GM19463 (cell line): ENCODE results near the gene EEFSEC.
A peak's percentile ranks its signal among the peaks of the same experiment; 100 is the strongest.
"Not testable (repeated sequence)": the region's sequence is repeated elsewhere in the genome, so short reads cannot be mapped to it uniquely, and the experiment has no call there.

Experiments used
- ATAC-seq: cut with Tn5 transposase; IDR thresholded peaks from one replicate; pipeline ENCODE4 v1.9.1; 2021; ENCODE audit warnings: mild to moderate bottlenecking, moderate library complexity; ENCODE audit not compliant: unreplicated experiment

EEFSEC gene

DNA sequence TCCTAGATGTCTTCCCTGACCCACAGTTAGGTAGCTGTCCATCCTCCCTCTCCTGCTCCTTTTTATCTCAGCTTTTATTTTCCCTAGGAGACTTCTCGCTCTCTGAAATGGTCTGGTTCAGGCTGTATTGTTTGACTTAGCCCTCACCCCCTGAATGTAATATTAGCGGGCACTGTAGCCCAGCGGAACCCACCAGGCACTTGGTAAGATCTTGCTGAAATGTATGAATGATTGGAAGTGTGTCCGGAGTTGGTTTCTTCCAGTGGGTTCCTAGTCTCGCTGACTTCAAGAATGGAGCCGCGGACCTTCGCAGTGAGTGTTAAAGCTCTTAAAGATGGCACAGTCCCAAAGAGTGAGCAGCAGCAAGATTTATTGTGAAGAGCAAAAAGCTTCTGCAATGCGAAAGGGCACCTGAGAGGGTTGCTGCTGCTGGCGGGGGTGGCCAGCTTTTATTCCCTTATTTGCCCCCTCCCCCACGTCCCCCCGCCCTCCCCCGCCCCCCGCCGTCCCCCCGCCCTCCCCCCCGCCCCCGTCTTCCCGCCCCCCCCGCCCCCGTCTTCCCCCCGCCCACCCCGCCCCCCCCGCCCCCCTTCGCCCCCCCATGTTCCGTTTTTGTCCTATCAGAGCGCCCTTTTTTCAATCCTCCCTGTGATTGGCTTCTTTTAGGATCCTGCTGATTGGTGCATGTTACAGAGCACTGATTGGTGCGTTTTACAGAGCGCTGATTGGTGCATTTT, 694 bp upstream of the EEFSEC start:
- peak; percentile 29 for ATAC-seq

- not testable (repeated sequence) for ATAC-seq
These were observed 1.1 kb downstream of the EEFSEC start for GRCh38 chr3:128154354-128154753.

- no peak for ATAC-seq
These were observed 2.5 kb downstream of the EEFSEC start for GRCh38 chr3:128155616-128156360.

DNA sequence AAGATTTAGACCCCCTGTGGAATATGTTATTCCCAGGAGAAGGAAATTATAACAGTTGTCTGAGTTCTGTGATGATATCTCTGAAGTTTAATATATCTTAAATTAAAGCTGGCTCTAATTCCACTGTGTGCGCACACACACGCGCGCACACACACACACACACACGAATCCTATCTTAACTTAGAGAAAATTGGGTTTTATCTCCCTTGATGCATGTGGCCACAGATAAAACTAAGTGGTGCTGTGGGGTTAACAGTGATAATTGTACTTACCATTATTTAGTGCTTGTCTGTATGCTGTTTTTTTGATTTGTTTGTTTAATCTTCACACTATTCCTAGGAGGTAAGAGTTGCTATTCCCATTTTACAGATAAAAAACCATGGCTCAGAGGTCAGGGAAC, 7.4 kb downstream of the EEFSEC start:
- ATAC-seq: no peak

DNA sequence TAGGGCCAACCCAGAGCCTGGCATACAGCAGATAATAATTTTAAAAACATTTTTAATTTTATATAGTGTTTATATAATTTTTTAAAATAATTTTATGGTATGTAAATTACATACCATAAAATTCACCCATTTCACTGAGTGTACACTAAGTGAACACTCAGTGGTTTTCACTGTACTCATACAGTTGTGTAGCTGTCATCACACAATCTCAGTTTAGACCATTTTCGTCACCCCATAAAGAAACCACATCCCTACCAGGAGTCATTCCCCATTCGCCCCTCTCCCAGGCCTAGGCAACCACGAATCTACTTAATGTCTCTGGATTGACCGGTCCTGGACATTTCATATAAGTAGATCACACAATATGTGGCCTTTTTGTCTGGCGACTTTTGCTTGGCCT, 10.2 kb downstream of the EEFSEC start:
- ATAC-seq: no peak

DNA sequence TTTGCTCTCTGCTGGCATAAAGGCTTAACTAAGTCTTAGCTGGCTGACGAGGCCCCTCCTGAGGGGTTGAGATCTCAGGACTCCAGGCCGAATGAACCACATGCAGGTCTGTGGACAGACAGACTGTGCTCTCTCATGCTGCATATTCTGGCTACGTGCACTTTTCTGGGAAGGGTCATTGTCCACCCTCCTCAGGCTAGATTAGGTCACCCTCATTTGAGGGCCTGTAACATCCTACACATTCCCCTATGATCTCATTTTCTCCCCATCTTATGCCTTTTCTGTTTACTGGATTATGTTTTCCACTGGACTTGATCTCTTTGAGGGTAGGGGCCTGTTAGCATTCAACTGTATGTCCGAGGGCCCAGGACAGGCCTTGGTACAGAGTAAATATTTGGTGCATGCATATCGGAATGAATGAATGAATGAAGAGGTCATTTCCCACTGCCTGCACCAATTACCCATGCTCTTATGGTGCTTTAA, 13.7 kb downstream of the EEFSEC start:
- no peak for ATAC-seq

GRCh38 chr3:128167646-128167972, 14.3 kb downstream of the EEFSEC start:
- ATAC-seq: no peak

DNA sequence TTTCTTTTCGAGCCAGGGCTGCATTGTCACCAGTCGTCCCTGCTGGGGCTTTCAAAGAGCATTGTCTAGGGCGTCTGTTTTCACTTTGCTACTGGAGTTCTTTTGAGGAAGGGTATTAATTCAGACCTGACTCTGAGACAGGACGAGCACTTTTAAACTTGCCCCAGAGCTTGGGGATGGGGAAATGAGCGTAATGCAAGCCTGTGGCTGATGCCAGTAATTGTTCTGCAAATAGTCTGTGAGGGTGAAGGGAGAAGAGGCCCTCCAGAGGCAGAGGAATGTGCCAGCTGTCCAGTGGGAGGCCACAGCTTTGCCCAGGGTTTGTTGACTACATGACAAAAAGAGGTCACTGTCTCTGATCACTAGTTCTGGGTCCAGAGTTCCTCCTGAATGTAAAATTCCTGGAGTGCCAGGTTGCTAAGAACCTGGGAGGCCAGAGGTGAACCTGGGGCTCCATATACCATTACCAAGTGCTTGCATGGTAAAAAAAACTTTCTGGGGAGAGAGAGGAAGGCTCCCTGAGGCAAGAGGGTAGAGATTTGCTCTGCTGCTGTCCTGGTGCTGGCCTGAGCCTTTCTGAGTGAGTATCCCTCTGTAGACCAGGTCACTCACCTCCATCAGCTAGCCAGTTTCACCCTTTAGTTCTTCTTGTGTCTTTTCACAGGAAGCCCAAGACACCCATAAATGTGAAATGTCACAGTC, 14.8 kb downstream of the EEFSEC start:
- ATAC-seq: no peak

GRCh38 chr3:128168836-128169235, 15.6 kb downstream of the EEFSEC start:
- no peak for ATAC-seq

GRCh38 chr3:128170866-128171516, 17.7 kb downstream of the EEFSEC start:
- no peak for ATAC-seq

DNA sequence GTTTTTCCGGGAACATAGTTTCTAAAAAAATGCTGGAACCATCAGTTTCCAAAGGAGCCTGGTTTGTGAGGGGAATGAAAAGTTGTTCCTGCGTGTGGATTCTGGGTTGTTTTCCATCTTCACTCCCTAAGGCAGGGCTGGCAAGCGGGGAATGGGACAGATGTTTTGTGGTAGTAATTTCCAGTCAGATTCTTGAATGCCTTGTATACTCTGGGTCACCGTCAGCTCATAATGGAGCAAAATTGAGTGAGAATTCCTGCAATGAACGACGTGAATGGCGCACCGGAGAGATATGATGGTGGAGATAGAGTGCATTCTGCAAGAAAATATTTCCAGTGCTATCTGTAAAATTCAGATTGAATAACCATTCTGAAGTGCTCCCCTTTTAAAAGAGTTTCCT, 19.9 kb downstream of the EEFSEC start:
- no peak for ATAC-seq

DNA sequence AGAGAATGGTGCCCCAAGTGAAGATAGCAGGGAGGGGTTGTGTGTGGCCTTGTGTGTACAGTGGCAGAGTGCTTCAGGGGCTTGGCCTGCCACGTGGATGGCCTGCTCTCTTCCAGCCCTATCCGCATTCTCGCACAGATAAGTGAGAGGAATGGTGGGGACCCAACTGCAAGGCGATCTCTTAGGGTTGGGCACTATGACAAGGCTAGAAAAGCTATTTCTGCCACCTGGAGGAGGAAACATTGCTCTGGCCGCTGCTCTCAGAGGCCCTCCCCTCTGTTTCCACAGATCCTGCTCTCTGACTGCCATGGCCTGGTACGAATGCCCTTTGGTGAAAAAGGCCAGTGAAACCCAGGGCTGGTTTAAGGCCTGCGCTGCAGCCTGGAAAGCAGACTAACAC, 20.6 kb downstream of the EEFSEC start:
- no peak for ATAC-seq

- ATAC-seq: no peak
These were observed 21.7 kb downstream of the EEFSEC start for GRCh38 chr3:128174675-128175590.

DNA sequence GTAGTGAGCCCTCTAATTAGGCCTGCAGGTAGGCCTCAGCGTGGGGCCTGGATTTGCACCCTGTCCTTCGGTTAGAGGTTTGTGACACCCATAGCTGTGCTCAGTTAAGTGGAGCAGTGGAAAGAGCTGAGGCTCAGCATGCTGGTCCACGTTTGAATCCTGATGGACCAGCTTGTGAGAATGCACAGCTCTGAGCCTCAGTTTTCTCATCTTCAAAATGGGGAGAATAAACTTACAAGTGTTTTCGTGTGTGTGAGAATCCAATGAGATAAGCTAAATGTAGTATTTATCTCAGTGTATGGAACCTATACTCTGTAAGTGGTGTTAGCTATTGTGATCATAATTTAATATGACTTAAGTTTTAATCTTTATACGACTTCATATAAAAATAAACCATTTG, 22.5 kb downstream of the EEFSEC start:
- ATAC-seq: no peak

GRCh38 chr3:128176276-128176833, 23.1 kb downstream of the EEFSEC start:
- ATAC-seq: no peak

DNA sequence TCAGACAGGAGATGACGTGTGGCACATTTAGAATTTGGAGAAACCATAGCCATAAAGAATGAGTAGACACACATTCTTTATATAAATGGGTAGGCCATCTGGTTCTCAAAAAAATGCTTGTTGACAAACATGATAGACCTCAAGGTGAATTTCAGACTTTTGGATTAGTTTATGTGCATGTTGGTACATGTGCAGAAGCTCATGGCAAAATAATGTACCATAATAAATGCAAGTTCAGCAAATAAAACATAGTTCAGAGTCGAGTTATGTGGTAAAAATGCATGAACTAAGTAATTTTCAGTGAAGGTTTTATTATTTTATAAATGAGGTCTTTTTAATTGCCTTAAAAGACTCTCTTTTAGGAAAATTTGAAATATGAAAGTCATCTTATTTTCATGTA, 24.6 kb downstream of the EEFSEC start:
- ATAC-seq: no peak

GRCh38 chr3:128178782-128179483, 25.7 kb downstream of the EEFSEC start:
- ATAC-seq: no peak

DNA sequence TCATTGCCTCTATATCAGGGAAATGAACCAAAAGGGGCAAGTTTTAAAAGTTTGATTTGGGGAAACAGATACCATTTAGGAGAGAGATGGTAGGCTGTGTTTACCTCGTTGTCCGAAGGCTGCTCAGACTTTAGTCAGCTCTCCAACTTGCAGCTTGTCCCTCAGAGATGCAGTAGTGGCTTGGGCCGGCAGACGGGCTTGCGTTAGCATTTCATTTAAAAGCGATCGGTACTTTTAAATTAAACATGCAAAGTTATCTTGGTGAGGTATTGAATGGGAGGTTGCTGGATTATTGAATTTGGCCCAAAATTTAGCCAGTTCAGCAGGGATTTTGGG, 26.2 kb downstream of the EEFSEC start:
- no peak for ATAC-seq

GRCh38 chr3:128180436-128180835, 27.2 kb downstream of the EEFSEC start:
- ATAC-seq: no peak

DNA sequence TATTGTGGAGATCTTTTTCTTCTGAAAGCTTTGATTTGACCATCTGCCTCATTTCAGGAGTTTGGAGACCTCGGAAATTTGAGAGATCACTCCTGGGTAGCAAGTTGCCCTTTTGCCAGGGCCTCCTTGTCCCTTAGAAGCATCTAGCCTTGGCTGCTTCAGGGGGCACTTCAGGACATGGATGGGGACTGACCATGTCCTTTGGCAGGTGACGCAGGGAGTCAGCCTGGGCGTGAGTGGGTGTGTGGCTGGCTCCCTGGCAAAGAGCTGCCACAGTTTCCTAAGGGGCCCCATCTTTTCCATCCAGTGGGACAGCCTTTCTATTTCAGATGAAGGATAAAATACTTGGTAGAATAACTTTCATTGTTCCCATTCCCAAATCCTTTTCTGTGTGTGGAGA, 27.6 kb downstream of the EEFSEC start:
- no peak for ATAC-seq
